SJSA1 (cell line): Measurements from ENCODE around the gene DAPP1. TPM values are rescaled to one million over a fixed set of nuclear protein-coding genes. Genes with fewer than 3 reads are reported as not detected.
"Not testable (repeated sequence)": the region's sequence is repeated elsewhere in the genome, so short reads cannot be mapped to it uniquely, and the experiment has no call there.

Source experiments
- DNase-seq, 2 experiments: peaks; one replicate each; pipeline ENCODE4 v3.0.0-alpha.2; 2015 to 2020; ENCODE audit warnings: low spot score in 2 of 2, low read depth in 1 of 2
- H3K27ac ChIP-seq: fragments of 250-450 bp; sonication (Bioruptor Pico); 2 replicates; pipeline ENCODE4 v1.5.1; 2020; ENCODE audit warnings: mild to moderate bottlenecking, moderate library complexity
- H3K27me3 ChIP-seq: fragments of 250-450 bp; sonication (Bioruptor Pico); replicated peaks from 2 replicates; pipeline ENCODE4 v1.5.1; 2020; ENCODE audit warnings: mild to moderate bottlenecking, moderate library complexity
- H3K36me3 ChIP-seq: fragments of 250-450 bp; sonication (Bioruptor Pico); 2 replicates; pipeline ENCODE4 v1.5.1; 2020; ENCODE audit warnings: mild to moderate bottlenecking
- H3K4me1 ChIP-seq: fragments of 250-450 bp; sonication (Bioruptor Pico); replicated peaks from 2 replicates; pipeline ENCODE4 v1.6.1; 2021; ENCODE audit warnings: mild to moderate bottlenecking
- H3K4me3 ChIP-seq: fragments of 250-450 bp; sonication (Bioruptor Pico); 2 replicates; pipeline ENCODE4 v1.5.1; 2020; ENCODE audit warnings: mild to moderate bottlenecking
- H3K9me3 ChIP-seq: fragments of 250-450 bp; sonication (Bioruptor Pico); replicated peaks from 2 replicates; pipeline ENCODE4 v1.5.1; 2020; ENCODE audit warnings: mild to moderate bottlenecking
- total RNA-seq: library from RNA; depleted of rRNA; stranded (reverse); fragments of >200 nt; shearing (Covaris generic); gene quantifications from 2 replicates; pipeline ENCODE4 v1.2.3, GENCODE V29; 2014; rRNA removed

Gene DAPP1, protein sequence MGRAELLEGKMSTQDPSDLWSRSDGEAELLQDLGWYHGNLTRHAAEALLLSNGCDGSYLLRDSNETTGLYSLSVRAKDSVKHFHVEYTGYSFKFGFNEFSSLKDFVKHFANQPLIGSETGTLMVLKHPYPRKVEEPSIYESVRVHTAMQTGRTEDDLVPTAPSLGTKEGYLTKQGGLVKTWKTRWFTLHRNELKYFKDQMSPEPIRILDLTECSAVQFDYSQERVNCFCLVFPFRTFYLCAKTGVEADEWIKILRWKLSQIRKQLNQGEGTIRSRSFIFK
- total RNA-seq = 0.32 TPM in 1 of 2 replicates, not detected in the other

- H3K4me1 ChIP-seq = no peaks in the 10 kb centered on the region
- H3K4me3 ChIP-seq = no peak within 1 kb of the TSS
- H3K27ac ChIP-seq = no peak within 1 kb of the TSS
- H3K9me3 ChIP-seq = no peaks in the 10 kb centered on the region
- DNase-seq = no peak
- no peaks in the 10 kb centered on the region for H3K36me3 ChIP-seq
- no peaks in the 10 kb centered on the region for H3K27me3 ChIP-seq
Measured at GRCh38 chr4:99816545-99817308, at the start of gene DAPP1. DAPP1 (plus strand) TSS chr4:99816827; CDS start chr4:99816914, 87 bp downstream.

DNA sequence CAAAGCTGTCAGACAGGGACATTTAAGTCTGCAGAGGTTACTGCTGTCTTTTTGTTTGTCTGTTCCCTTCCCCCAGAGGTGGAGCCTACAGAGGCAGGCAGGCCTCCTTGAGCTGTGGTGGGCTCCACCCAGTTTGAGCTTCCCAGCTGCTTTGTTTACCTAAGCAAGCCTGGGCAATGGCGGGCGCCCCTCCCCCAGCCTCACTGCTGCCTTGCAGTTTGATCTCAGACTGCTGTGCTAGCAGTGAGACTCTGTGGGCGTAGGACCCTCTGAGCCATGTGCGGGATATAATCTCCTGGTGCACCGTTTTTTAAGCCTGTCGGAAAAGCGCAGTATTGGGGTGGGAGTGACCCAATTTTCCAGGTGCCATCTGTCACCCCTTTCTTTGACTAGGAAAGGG lies 45.8 kb upstream of the DAPP1 start:
- H3K4me3 ChIP-seq, H3K9me3 ChIP-seq, H3K27ac ChIP-seq, H3K4me1 ChIP-seq, H3K36me3 ChIP-seq, DNase-seq, H3K27me3 ChIP-seq: not testable (repeated sequence)

- Histone ChIP-seq H3K27me3 (no peaks in the 10 kb centered on the region), H3K4me3 (no peak overlapping the region), H3K36me3 (no peaks in the 10 kb centered on the region), H3K4me1 (no peaks in the 10 kb centered on the region), H3K9me3 (no peaks in the 10 kb centered on the region), H3K27ac (no peak overlapping the region)
- DNase-seq = no peak
Measured at GRCh38 chr4:99783940-99784339, 32.7 kb upstream of the DAPP1 start.

DNA sequence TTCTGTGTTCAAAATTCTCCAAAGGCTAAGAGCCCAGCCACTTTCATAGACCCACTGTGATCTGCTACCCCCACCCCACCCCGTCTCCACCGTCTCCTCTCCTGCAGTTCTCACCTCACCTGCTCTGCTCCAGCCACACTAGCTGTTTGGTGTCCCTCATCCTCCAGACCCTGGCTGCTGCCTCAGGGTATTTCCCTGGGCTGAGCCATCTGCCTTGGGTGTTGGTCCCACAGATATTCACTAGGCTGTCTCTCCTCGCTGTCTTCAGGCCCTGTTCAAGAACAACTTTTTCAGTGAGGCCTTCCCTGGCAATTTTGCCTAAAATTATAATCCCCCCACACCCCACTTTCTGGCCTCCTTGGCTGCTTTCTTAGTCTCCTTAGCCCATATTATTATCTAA lies 31.8 kb upstream of the DAPP1 start:
- Histone ChIP-seq H3K27ac (no peak overlapping the region), H3K4me1 (no peaks in the 10 kb centered on the region; the same call in 1 of the 2 replicates), H3K9me3 (no peaks in the 10 kb centered on the region), H3K27me3 (no peaks in the 10 kb centered on the region), H3K36me3 (no peaks in the 10 kb centered on the region), H3K4me3 (no peak overlapping the region)
- no peak for DNase-seq

DNA sequence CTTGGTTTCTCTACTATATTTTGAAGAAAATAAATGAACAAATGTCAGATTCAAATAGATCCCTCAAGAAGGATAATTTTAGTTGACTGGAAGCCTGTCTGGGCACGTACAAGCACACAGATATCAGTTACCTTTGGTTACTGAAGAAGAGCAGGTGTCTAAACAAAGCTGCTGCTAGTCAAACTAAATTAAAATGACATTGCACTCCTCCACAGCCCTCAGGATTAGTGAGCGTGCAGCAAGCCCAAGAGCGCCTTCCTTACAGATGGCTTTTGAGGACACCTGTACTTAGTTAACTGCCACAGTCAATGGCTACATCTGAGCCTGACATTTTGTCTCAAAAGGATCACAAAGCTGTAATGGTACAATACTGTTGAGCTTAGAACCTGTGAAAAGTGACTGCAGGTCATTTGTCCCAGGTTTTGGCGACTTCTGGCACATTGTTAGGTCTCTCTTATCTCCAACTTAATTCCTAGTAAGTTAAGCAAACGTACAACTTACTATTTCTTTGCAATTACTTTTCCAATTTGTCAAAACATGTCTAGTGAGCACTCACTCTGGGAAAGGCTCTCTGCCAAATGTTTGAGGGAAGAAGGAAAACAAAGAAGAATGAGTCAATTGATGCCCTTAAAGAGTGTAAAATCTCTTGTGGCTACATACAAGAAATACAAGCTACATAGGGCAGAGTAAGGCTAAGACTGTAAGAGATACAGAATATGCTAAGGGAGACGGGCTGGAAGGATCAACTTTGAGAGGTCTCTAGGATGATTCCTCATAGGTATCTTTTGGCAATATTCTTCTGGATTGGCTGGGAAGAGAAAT lies 25.6 kb upstream of the DAPP1 start:
- Histone ChIP-seq H3K4me3 (no peak overlapping the region), H3K27me3 (no peaks in the 10 kb centered on the region), H3K27ac (no peak overlapping the region), H3K4me1 (no peaks in the 10 kb centered on the region; the same call in 1 of the 2 replicates), H3K36me3 (no peaks in the 10 kb centered on the region), H3K9me3 (no peaks in the 10 kb centered on the region)
- DNase-seq = no peak

DNA sequence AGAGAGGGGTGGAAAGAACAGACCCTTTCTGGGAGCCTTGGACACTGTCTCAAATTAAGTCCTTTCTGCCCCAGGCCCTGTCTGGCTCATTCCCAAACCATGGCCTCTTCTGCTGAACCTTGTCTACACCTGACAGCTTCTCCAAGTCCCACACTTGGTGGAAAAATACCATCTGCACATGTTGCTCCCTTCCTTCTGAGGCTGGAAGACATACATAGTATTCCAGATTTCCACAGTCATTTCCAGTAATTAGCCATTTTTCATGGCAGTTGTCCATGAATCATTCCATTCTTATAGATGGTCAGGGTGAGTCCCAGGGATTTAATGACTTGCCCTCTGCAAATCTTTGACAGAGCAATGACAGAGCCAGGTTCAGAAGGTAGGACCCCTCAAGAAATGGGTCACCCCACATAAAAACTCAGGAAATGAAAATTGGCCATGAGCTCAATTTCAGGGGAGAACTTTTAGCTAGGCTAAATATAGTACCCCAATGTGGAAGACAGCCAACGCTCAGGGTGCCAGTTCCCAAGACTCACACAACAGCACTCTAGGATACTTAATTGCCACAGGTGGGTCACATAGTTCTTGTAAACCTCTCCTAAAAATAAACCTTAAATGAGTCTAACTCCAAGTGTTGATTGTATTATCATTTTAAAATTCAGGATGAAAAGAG lies 16.2 kb upstream of the DAPP1 start:
- no peak for DNase-seq
- H3K36me3 ChIP-seq = no peaks in the 10 kb centered on the region
- H3K27me3 ChIP-seq = no peaks in the 10 kb centered on the region
- H3K4me1 ChIP-seq = no peaks in the 10 kb centered on the region
- H3K9me3 ChIP-seq = no peaks in the 10 kb centered on the region
- no peak overlapping the region for H3K27ac ChIP-seq
- no peak overlapping the region for H3K4me3 ChIP-seq

DNA sequence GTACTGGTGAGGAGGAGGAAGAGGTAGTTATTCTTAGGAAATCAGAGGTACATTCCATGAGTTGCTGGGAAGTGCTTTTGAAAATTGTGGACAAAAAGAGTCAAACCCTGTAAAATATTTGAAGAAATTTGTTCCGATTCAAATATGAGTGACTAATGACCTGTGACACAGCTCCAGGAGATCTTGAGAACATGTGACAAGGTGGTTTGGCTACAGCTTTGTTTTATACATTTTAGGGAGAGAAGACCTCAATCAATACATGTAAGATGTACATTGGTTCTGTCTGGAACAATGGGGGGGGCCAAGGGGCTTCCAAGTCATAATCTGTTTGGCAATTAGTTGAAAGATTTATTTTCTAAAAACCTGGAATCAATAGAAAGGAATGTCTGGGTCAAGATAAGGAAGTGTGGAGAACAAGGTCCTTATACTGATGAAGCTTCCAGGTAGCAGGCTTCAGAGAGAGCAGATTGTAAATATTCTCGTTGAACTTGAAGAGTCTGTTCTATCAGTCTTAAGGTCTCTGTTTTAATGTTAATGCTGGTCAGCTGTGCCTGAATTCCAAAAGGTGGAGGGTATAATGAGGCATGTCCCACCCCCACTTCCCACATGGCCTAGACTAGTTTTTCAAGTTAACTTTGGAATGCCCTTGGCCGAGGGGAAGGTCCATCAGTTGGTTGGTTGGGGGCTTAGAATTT lies 15.5 kb upstream of the DAPP1 start:
- Histone ChIP-seq H3K4me1 (no peaks in the 10 kb centered on the region), H3K27ac (no peak overlapping the region), H3K4me3 (no peak overlapping the region), H3K9me3 (no peaks in the 10 kb centered on the region), H3K27me3 (no peaks in the 10 kb centered on the region), H3K36me3 (no peaks in the 10 kb centered on the region)
- no peak for DNase-seq

GRCh38 chr4:99803566-99804101 lies 13.0 kb upstream of the DAPP1 start:
- peaks cover 14% of the 10 kb centered on the region for H3K4me1 ChIP-seq
- no peak for DNase-seq
- H3K27me3 ChIP-seq = no peaks in the 10 kb centered on the region
- H3K4me3 ChIP-seq = no peak overlapping the region
- H3K27ac ChIP-seq = no peak overlapping the region
- no peaks in the 10 kb centered on the region for H3K36me3 ChIP-seq
- no peaks in the 10 kb centered on the region for H3K9me3 ChIP-seq

GRCh38 chr4:99806545-99806944 lies 10.1 kb upstream of the DAPP1 start:
- H3K9me3 ChIP-seq = no peaks in the 10 kb centered on the region
- no peaks in the 10 kb centered on the region for H3K36me3 ChIP-seq
- no peak for DNase-seq
- peaks cover 14% of the 10 kb centered on the region for H3K4me1 ChIP-seq
- no peaks in the 10 kb centered on the region for H3K27me3 ChIP-seq
- no peak overlapping the region for H3K4me3 ChIP-seq
- H3K27ac ChIP-seq = no peak overlapping the region

- peak; percentile 78 to 82 for DNase-seq
- Histone ChIP-seq H3K9me3 (no peaks in the 10 kb centered on the region), H3K27ac (peak overlapping the region; percentile 74), H3K4me1 (peaks cover 14% of the 10 kb centered on the region), H3K4me3 (no peak overlapping the region), H3K27me3 (no peaks in the 10 kb centered on the region), H3K36me3 (no peaks in the 10 kb centered on the region)
Measured at GRCh38 chr4:99807666-99808065, 9.0 kb upstream of the DAPP1 start.

DNA sequence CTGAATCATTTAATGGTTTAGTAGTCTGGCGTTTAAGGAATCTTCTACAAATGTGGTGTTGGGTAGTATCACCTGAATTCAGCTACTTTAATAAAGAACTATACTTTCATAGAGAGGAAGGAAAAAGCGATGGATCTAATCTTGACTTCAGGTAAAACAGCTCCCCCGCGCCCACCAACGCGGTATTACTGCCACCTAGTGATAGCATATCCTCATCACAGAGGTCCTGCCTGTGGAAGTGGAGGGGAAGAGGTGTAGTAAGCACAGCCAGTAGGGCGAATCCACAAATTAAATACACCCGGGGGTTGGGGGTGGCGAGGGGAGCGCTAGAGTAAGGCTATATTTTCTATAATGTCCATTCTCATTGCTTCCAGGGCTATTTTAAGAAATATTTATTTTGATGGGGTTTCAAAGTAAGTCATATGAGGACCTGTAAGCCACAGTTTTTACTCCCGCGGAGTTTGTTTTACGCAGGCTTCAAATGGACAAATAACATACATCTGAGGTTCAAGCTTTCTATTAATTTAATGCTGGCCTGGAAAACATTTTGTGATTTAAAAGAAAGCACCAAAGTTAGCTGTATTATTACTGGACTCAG lies 8.3 kb upstream of the DAPP1 start:
- Histone ChIP-seq H3K4me1 (peaks cover 14% of the 10 kb centered on the region), H3K36me3 (no peaks in the 10 kb centered on the region), H3K27me3 (no peaks in the 10 kb centered on the region), H3K27ac (peak overlapping the region; percentile 74), H3K9me3 (no peaks in the 10 kb centered on the region), H3K4me3 (no peak overlapping the region)
- peak; percentile 70 to 80 for DNase-seq

GRCh38 chr4:99809326-99809725 lies 7.3 kb upstream of the DAPP1 start:
- H3K4me3 ChIP-seq = no peak overlapping the region
- H3K27me3 ChIP-seq = no peaks in the 10 kb centered on the region
- H3K9me3 ChIP-seq = no peaks in the 10 kb centered on the region
- no peaks in the 10 kb centered on the region for H3K36me3 ChIP-seq
- no peak for DNase-seq
- no peak overlapping the region for H3K27ac ChIP-seq
- peaks cover 14% of the 10 kb centered on the region for H3K4me1 ChIP-seq
